GM12891 (cell line): ENCODE measurements around the gene HJURP.

Source experiments
- POLR2A ChIP-seq: IDR thresholded peaks from 2 replicates; pipeline ENCODE4 v1.6.1; 2011; ENCODE audit warnings: low read depth, low read length, control low read depth
- POLR2AphosphoS5 ChIP-seq: IDR thresholded peaks from 2 replicates; pipeline ENCODE4 v1.6.1; 2011; ENCODE audit warnings: low read depth, low read length, control low read depth
- POU2F2 ChIP-seq: IDR thresholded peaks from 2 replicates; pipeline ENCODE4 v1.6.1; 2011; ENCODE audit warnings: low read depth, mild to moderate bottlenecking, control low read depth, low read length, moderate library complexity
- TAF1 ChIP-seq: IDR thresholded peaks from 2 replicates; pipeline ENCODE4 v1.6.1; 2011; ENCODE audit warnings: low read depth, low read length, control low read depth

GRCh38 chr2:233821196-233821595 is 33.1 kb downstream of the HJURP start:
- TF ChIP-seq POLR2AphosphoS5, result no peak
- TF ChIP-seq POLR2A, result no peak
- no peak for TF ChIP-seq TAF1
- TF ChIP-seq POU2F2, result no peak
